Mesendoderm (in vitro differentiated cells): Measurements from ENCODE around the gene POLR1C.
"Not testable (repeated sequence)": the region's sequence is repeated elsewhere in the genome, so short reads cannot be mapped to it uniquely, and the experiment has no call there.

ENCODE experiments used
- DNase-seq: peaks from one replicate; pipeline ENCODE4 v3.0.0; 2013
- H2AK5ac ChIP-seq: 2 replicates; pipeline ENCODE4 v1.6.1; 2013; ENCODE audit warnings: low read length, inconsistent platforms
- H2BK120ac ChIP-seq: 2 replicates; pipeline ENCODE4 v1.6.1; 2013; ENCODE audit warnings: low read depth, mild to moderate bottlenecking, low read length, moderate library complexity, mixed read lengths
- H2BK15ac ChIP-seq: replicated peaks from 2 replicates; pipeline ENCODE4 v1.6.1; 2013; ENCODE audit warnings: low read depth, mild to moderate bottlenecking, moderate library complexity
- H2BK5ac ChIP-seq: 2 replicates; pipeline ENCODE4 v1.6.1; 2013; ENCODE audit warnings: low read length, inconsistent platforms
- H3K18ac ChIP-seq: 2 replicates; pipeline ENCODE4 v1.6.1; 2013; ENCODE audit warnings: mild to moderate bottlenecking, low read length, mixed read lengths
- H3K23ac ChIP-seq: one replicate; pipeline ENCODE4 v1.6.1; 2013; ENCODE audit warnings: low read length
- H3K27ac ChIP-seq: 2 replicates; pipeline ENCODE4 v1.5.1; 2013; ENCODE audit warnings: low read depth, mild to moderate bottlenecking, inconsistent platforms, low read length, moderate library complexity
- H3K27me3 ChIP-seq: 2 replicates; pipeline ENCODE4 v1.6.1; 2013; ENCODE audit warnings: low read length, control low read depth, mild to moderate bottlenecking, inconsistent platforms; ENCODE audit not compliant: insufficient read depth, poor library complexity
- H3K36me3 ChIP-seq: 2 replicates; pipeline ENCODE4 v1.6.1; 2013; ENCODE audit warnings: low read length, inconsistent platforms; ENCODE audit not compliant: control insufficient read depth, insufficient read depth
- H3K4ac ChIP-seq: one replicate; pipeline ENCODE4 v1.6.1; 2013; ENCODE audit warnings: low read depth, mild to moderate bottlenecking, low read length, moderate library complexity
- H3K4me1 ChIP-seq: 2 replicates; pipeline ENCODE4 v1.6.1; 2013; ENCODE audit warnings: low read depth, low read length, inconsistent platforms; ENCODE audit not compliant: control insufficient read depth
- H3K4me2 ChIP-seq: 2 replicates; pipeline ENCODE4 v1.6.1; 2013; ENCODE audit warnings: low read length
- H3K4me3 ChIP-seq: 2 replicates; pipeline ENCODE4 v1.5.1; 2013; ENCODE audit warnings: mild to moderate bottlenecking, low read length
- H3K56ac ChIP-seq: one replicate; pipeline ENCODE4 v1.6.1; 2013; ENCODE audit warnings: low read length
- H3K79me1 ChIP-seq: 2 replicates; pipeline ENCODE4 v1.6.1; 2013; ENCODE audit warnings: low read length, inconsistent platforms
- H3K79me2 ChIP-seq: 2 replicates; pipeline ENCODE4 v1.6.1; 2013; ENCODE audit warnings: mild to moderate bottlenecking, low read length; ENCODE audit not compliant: control insufficient read depth, insufficient read depth
- H3K9ac ChIP-seq: 2 replicates; pipeline ENCODE4 v1.6.1; 2013; ENCODE audit warnings: low read length, inconsistent platforms
- H4K5ac ChIP-seq: one replicate; pipeline ENCODE4 v1.6.1; 2013; ENCODE audit warnings: low read length
- H4K8ac ChIP-seq: one replicate; pipeline ENCODE4 v1.6.1; 2013; ENCODE audit warnings: low read depth, mild to moderate bottlenecking, control low read depth, low read length, moderate library complexity
- WGBS: extraction: QIAGEN DNeasy Blood & Tissue Kit; methylation state at CpG from one replicate; pipeline ENCODE4 v1.1.7; 2013; ENCODE audit warnings: low lambda C conversion rate, missing lambda C conversion rate; ENCODE audit not compliant: insufficient coverage; ENCODE audit errors: extremely low coverage; 5-methylcytosine and 5-hydroxymethylcytosine counted together

Gene POLR1C

GRCh38 chr6:43498291-43498690 lies 18.6 kb upstream of the POLR1C start:
- H3K27me3 ChIP-seq, H4K8ac ChIP-seq, H3K4me1 ChIP-seq, H3K56ac ChIP-seq, H3K9ac ChIP-seq, H3K79me2 ChIP-seq, H3K23ac ChIP-seq, H3K18ac ChIP-seq, H4K5ac ChIP-seq, DNase-seq, H2BK15ac ChIP-seq, H3K4me3 ChIP-seq, H3K27ac ChIP-seq, H2AK5ac ChIP-seq, H3K36me3 ChIP-seq, H3K4ac ChIP-seq, H2BK120ac ChIP-seq, H2BK5ac ChIP-seq, H3K4me2 ChIP-seq: not testable (repeated sequence)
- WGBS: no CpG with 5 or more reads among the region's 5 CpGs
- H3K79me1 ChIP-seq: peaks cover 18% of the 10 kb centered on the region

DNA sequence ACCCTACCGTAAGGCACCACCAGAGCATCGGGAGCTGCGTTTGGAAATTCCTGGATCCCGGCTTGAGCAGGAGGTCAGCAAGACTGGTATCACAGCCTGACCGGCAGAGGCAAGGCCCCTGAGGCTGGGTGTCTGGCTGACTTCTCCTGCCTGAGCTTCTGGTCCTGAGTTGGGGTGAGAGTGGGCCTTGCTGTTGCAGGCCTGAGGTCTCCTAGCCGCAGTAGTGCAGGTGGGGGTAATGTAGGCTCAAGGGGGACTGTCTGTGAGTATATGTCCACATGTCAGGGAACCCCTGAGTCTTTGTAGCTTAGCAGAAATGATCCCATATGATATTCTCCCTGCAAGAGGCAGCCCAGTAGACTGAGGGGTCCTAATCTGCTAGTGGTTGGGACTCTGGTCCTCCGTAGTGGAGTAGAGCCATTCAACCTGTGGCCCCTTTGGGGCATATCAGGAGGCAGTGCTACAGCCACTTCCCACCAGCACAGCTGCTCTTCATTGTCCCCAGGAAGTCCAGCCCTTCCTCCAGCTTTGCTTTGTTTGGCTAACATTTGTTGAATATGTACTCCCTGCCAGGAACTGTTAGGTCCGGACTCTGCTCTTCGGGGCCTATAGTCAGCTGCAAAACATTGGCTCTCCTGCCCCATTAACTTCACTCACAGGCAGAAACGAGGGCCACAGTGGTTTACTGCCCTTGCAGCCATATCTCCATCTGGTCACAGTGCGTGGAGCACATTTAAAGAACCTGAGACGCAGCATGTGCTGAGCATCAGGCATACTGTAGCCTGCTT lies 17.7 kb upstream of the POLR1C start:
- no peak overlapping the region for H3K23ac ChIP-seq
- H3K27ac ChIP-seq: no peak overlapping the region
- H2AK5ac ChIP-seq: no peak overlapping the region
- peaks cover 4% of the 10 kb centered on the region for H3K36me3 ChIP-seq
- WGBS: no CpG with 5 or more reads among the region's 12 CpGs
- H3K79me2 ChIP-seq: no peaks in the 10 kb centered on the region
- H3K4me2 ChIP-seq: no peak overlapping the region
- no peak overlapping the region for H3K4me3 ChIP-seq
- peaks cover 11% of the 10 kb centered on the region for H3K79me1 ChIP-seq
- H4K8ac ChIP-seq: no peak overlapping the region
- no peak overlapping the region for H3K4ac ChIP-seq
- no peak overlapping the region for H4K5ac ChIP-seq
- no peak overlapping the region for H3K9ac ChIP-seq
- DNase-seq: no peak
- no peak overlapping the region for H2BK15ac ChIP-seq
- no peak overlapping the region for H3K56ac ChIP-seq
- no peak overlapping the region for H3K18ac ChIP-seq
- H3K4me1 ChIP-seq: peaks cover 7% of the 10 kb centered on the region
- H2BK5ac ChIP-seq: no peak overlapping the region
- no peaks in the 10 kb centered on the region for H3K27me3 ChIP-seq
- no peak overlapping the region for H2BK120ac ChIP-seq

DNA sequence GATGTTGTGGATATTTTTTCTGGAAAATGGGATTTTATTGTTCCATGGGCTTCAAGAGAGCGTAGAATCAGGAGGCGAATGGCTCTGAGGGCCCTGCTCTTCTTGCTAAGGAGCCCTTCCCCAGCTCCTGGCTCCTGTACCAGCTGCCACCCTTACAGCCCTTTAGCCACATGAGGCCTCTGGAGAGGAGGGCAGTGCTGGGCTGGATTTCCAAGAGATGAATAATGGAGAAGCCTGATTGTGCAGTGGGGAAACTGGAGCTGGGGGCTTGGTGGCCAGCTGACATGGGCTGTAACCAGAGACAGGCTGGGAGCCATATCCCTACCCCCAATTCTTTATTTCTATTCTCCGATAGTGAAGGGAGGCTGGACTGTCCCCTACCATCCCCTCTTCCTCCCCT lies 16.0 kb upstream of the POLR1C start:
- Histone ChIP-seq H3K4ac (no peak overlapping the region), H3K9ac (no peak overlapping the region), H3K27me3 (no peaks in the 10 kb centered on the region), H2BK15ac (no peak overlapping the region), H3K18ac (no peak overlapping the region), H2AK5ac (no peak overlapping the region), H3K79me2 (no peaks in the 10 kb centered on the region), H3K36me3 (peaks cover 7% of the 10 kb centered on the region), H3K4me1 (peaks cover 7% of the 10 kb centered on the region), H3K4me3 (no peak overlapping the region), H3K27ac (no peak overlapping the region), H3K4me2 (no peak overlapping the region), H2BK120ac (no peak overlapping the region), H2BK5ac (no peak overlapping the region), H4K8ac (no peak overlapping the region), H3K23ac (no peak overlapping the region), H4K5ac (no peak overlapping the region), H3K56ac (no peak overlapping the region), H3K79me1 (peaks cover 7% of the 10 kb centered on the region)
- WGBS: no CpG with 5 or more reads among the region's 3 CpGs
- no peak for DNase-seq

DNA sequence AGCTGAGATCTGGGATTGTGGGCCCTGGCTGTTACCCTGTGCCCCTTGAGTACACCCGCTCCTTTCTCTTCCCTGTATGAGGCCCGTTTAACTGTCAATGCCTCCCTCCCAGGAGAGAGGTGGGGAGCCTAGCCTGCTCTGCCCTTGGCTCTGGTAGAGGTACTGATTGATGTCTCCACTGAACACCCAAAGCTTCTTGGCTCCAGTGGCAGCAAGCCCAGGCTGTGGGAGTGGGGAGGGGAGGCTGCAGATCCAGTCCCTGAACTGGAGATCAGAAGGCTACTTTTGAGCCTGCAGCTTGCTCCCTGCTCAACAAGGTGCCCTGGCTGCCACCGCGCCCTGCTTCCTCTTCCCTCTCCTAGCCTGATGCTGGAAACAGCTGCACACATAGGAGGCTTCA lies 14.2 kb upstream of the POLR1C start:
- H2BK15ac ChIP-seq: no peak overlapping the region
- no peak overlapping the region for H3K4me3 ChIP-seq
- no peak overlapping the region for H4K8ac ChIP-seq
- no peak overlapping the region for H3K4me2 ChIP-seq
- H3K27ac ChIP-seq: no peak overlapping the region
- H3K27me3 ChIP-seq: no peaks in the 10 kb centered on the region
- H3K79me1 ChIP-seq: no peaks in the 10 kb centered on the region
- H3K4ac ChIP-seq: no peak overlapping the region
- H3K18ac ChIP-seq: no peak overlapping the region
- H3K23ac ChIP-seq: no peak overlapping the region
- peaks cover 7% of the 10 kb centered on the region for H3K36me3 ChIP-seq
- H3K56ac ChIP-seq: no peak overlapping the region
- no peaks in the 10 kb centered on the region for H3K4me1 ChIP-seq
- H2BK5ac ChIP-seq: no peak overlapping the region
- no peak for DNase-seq
- no peak overlapping the region for H2AK5ac ChIP-seq
- WGBS: no CpG with 5 or more reads among the region's 4 CpGs
- H3K79me2 ChIP-seq: no peaks in the 10 kb centered on the region
- no peak overlapping the region for H2BK120ac ChIP-seq
- no peak overlapping the region for H3K9ac ChIP-seq
- no peak overlapping the region for H4K5ac ChIP-seq

- no peak for DNase-seq
- H3K79me2 ChIP-seq: no peaks in the 10 kb centered on the region
- no peak overlapping the region for H2BK5ac ChIP-seq
- H4K8ac ChIP-seq: no peak overlapping the region
- no peak overlapping the region for H3K23ac ChIP-seq
- H3K18ac ChIP-seq: no peak overlapping the region
- no peak overlapping the region for H3K27ac ChIP-seq
- no peak overlapping the region for H2BK15ac ChIP-seq
- H3K56ac ChIP-seq: no peak overlapping the region
- H4K5ac ChIP-seq: no peak overlapping the region
- no peaks in the 10 kb centered on the region for H3K79me1 ChIP-seq
- H3K36me3 ChIP-seq: peaks cover 7% of the 10 kb centered on the region
- no peak overlapping the region for H3K9ac ChIP-seq
- no peaks in the 10 kb centered on the region for H3K4me1 ChIP-seq
- no peak overlapping the region for H2AK5ac ChIP-seq
- no peak overlapping the region for H3K4ac ChIP-seq
- no peak overlapping the region for H3K4me3 ChIP-seq
- WGBS: no CpG with 5 or more reads among the region's 8 CpGs
- H2BK120ac ChIP-seq: no peak overlapping the region
- H3K4me2 ChIP-seq: no peak overlapping the region
- H3K27me3 ChIP-seq: no peaks in the 10 kb centered on the region
Observed at GRCh38 chr6:43503443-43503842, 13.4 kb upstream of the POLR1C start.
